HG03571 (cell line): ENCODE measurements around the gene PODXL2.

Experiments used
- ATAC-seq: cut with Tn5 transposase; IDR thresholded peaks from one replicate; pipeline ENCODE4 v1.9.1; 2021; ENCODE audit not compliant: unreplicated experiment

PODXL2 gene

DNA sequence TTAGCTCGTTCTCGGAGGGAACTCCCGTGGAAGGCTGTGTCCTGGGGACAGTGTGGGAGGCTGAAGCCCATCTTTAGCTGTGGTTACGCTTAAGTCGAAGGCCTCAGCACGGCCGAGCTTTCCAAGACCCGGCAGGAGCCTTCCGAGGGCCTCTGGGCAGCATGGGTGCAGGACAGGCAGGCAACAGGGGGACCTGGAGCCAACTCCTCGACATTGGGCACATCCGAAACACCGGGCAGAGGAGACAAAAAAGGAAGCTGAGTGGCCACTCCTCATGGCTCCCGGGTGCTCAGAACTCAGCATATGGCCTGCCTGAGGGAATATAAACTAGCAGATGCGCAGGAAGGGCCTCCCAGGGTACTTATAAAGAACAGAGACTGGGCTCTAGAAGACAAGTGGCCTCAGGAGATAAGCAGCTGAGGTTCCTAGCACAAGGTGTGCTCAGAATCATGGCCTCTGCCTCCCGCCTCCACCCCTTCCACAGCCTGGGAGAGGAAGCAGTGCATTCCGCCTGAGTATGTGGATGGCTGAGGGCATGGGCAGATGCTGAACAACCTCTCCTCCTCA, 77.9 kb downstream of the PODXL2 start:
- ATAC-seq: no peak

DNA sequence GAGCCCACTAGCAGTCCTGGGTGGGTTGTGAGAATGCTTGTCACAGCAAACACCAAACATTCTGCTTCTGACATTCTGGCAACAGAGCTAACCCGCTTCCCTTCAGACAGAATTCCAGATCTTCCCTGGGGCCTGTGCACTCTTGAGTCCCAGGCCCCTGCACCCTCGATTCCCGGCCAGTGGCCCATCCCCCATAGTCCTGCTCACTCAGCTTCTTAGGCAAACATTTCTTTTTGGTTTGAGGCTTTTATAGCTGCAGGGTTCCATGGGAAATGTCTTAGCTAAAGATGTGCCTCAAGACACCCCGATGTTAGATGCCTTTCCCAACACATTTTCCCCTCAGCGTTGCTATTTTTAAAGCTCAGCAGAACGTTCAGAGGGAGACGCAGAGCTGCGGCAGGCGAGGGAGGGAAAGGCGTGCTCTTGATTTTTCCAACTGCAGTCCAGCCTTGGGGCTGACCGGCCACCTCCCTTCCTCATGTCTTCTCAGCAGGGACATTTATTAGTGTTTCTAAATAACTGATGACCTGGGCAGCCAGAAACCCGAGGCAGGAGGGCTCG, 78.9 kb downstream of the PODXL2 start:
- ATAC-seq: no peak

DNA sequence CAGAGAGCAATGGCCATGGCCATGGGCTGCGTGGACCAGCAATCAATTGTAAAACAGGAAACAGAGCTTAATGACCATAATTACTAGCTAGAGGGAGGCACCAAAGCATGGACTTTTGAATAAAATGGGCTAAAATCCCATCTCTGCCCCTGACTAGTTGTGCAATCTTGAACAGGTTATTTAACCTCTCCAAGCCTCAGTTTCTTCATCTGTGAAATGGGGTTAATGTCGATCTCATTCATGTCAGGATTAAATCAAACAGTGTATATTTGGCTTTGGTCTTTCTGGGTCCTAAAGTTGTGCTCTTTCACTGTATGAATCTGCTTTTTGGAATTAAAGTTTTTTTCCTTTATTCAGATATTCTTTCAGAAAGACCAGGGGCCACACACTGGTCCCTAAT, 79.9 kb downstream of the PODXL2 start:
- ATAC-seq: no peak

DNA sequence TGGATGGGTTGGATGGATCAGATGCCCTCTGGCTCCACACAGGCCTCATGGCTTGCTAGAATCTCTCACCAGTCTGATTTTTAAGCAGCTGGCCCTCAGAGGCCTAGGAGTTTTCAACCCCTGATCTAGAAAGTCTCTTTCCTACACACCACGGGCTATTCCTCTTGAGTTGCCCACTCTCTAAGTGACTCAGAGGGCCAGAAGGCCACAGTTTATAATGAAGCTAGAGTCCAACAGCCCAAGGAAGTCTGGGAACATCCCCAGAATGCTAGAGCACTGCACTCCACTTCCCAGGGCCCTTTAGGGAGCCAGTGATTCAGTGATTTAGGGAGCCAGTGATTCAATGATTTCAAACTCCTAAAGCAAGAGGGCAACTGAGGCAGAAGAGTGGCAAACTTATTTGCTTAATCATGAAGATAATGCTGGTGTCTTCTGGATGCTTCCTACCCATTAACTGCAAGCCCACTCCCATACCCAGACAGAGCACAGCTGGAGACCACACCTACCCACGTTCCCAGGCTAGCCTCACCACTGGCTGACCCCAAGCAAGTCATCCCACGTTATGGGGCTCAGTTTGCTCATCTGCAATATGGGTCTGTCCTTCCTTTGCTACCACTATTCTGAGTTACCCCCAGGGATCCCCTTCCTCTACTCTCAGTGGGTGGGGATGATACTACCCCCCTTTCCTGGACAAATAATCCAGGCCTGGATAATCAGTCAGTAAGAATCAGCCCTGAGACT, 80.5 kb downstream of the PODXL2 start:
- no peak for ATAC-seq

DNA sequence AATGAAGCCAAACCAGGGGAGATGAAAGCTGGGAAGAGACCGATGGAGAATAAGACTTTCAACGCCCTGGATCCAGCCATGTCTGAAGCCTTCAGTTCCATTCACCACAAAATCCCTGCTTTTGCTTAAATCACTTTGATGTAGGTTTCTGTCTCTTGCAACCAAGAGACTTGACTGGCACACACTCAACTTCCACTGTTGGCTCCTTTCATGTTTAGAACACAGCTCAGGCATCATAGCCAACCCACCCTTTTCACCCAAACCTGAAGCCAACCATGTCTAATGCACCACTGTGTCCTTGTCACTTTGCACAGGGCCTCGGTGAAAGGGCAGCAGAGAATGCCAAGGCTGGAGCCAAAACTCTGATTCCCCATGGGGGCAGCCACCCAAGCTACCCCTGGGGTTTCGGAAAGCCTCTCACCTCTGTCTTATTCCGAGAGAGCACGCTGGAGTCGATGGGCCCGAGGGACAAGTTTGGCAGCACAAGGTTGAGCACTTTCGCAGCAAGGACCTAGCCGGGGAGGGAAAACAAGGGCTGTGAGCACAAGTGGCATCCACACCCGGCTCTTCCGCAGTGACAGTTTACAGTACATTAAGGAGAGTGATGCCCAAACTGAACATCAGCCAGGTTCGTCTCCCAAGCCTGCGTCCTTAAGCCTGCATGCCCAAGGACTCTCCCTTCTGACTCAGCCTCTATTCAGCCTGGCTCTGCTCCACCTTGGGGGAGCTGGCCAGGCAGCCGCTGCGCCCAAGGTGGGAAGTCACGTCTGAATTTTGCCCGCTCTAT, 81.4 kb downstream of the PODXL2 start:
- ATAC-seq: no peak

DNA sequence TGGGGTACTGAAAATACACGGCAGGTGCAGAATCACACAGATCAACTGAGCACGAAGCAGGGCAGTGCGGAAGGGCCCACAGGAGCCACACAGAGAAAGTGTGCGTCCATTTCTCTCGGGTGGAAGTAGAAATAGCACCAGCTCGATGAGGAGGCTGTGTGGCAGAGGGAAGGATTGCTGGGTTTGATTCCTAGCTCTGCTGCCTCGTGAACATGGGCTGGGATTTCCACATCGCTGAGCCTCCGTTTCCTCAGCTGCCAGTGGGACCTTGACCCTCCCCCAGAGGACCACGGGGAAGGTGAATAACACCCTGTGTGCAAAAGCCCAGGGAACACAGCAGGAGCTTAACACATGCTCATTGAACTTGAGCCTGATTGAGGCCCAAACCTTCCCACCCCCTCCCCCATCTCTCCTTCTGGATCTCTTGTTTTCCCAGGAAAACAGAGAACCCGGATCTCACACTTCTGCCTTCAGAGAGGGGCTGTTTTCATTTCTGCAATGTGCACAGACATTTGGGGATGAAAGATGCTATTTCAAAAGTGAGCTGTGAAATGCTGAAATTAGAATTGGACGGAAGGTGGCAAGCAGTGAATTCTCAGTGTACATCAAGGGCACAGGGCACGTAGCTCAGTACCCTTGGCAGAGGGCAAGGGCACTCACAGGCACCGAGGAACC, 82.2 kb downstream of the PODXL2 start:
- no peak for ATAC-seq

DNA sequence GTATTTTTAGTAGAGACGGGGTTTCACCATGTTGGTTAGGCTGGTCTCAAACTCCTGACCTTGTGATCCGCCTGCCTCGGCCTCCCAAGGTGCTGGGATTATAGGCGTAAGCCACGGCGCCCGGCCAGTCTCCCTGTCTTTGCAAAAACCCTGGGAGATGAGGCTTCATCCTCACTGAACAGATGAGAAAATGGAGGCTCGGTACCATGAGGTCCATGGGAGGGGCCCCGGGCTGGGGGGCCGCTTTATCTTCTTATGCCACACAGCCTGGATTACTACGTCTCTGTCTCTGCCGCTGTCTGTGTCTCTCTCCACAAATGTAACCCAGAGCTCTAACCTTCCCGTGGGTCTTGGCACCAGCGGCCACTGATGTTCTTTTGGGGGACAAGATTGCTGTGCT, 82.9 kb downstream of the PODXL2 start:
- ATAC-seq: no peak

DNA sequence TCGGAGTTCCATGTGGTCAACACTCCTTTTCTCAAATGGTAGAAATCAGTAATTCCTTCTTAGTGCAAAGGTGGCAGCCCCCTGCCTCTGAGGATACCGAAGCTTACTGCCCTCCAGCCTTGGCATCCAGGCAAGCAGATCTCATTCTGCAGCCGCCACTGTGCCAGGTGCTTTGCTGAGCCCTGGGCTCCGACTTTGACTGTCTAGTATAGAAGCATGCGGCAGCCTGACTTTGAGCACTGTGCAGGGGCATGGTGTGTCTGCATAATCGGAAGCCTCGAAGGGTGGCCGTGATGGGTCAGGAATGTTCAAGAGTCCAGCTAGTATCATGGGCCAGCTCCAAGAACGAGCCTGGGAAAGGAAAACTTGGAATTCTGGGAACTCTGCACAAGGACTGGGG, 83.5 kb downstream of the PODXL2 start:
- ATAC-seq: no peak

DNA sequence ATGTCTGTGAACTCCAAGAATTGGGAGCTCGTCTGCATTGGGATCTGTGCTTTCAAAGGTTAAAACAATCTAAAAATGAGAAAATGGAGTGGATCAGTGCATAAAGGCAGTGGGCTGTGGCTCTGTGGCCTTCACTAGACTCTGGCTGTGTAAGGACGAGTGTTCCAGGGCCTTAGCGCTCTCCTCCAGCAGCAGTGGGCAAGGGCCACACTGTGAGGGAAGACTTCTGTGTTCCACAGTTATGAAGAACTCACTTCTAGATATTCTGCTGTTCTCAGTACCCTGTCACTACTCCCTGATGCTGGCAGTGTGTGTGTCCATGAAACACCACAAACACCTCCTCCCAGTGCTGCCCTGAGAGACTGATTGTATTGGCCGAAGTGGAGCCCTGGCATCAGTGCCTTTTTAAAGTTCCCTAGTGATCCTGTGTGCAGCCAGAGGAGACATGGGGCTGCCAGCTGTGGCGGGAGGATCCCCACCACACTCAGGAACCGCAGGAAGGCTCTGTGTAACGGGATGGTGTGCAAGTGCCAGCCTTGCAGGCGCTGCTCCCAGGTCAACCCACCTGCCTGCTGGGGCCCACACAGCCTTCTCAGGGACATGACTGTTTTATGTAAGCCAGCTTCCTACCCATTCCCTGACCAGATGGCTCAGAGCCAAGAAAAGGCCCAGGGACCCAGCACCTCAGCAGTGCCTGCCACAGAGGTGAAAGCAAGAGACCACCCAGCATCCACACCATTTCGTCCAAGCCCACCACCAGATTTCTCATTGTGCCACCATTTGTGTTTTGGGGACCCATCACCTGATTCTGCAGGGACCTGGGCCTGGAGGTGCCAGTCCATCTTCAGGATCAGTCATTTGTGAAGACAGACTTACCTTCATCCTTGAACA, 84.1 kb downstream of the PODXL2 start:
- ATAC-seq: no peak

DNA sequence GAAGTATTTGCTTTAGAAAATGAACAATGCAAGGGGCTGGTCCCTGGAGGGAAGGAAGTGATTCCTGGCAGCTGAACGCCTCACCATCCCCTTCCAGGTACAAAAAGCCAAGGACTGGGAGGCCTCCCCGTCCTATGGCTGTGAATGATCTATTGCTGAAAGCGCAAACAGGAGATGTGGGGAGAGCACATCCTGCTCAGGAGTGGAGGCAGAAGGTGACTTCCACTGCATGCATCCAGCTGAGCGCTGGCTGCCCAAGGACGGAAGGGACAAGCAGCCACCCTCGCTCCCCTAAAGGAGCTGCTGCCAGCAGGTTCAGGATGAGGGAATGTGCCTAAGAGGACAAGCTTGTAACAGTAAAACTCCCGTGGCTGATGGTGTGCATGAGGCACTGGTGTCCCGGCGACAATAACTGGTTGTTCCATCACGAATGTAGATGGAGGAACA, 85.2 kb downstream of the PODXL2 start:
- no peak for ATAC-seq

DNA sequence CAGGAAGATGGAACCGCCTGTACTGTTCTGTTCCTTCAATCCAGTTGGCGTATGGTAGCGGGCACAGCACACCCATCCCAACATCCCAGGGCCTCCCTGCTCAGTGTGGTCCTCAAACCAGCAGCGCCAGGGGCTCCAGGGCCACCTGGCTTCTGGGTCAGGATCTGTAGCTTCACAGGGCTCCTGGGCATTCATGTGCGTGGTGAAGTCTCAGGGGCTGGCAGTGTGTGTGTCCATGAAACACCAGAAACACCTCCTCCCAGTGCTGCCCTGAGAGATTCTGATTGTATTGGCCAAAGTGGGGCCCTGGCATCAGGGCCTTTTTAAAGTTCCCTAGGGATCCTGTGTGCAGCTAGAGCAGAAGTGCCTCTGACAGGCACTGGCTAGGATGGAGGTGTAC, 85.9 kb downstream of the PODXL2 start:
- ATAC-seq: no peak

DNA sequence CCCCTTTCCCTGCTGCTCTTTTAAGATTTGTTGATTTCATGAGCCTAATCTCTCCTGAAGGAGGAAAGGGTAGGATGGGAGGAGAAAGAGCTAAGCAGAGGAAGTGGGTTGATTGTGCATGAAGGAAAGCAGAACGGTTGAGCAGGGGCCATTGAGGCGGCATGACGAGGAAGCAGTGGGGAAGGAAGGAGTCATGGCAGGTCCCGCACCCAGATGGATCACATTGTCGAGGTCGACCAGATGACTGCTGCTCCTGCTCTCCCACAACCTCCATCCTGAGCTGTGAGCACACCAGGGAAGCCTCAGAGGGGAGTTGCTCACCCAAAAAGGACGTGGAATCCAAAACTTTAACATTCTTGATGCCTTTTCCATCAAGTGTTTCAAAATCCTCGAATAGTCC, 86.5 kb downstream of the PODXL2 start:
- ATAC-seq: no peak

DNA sequence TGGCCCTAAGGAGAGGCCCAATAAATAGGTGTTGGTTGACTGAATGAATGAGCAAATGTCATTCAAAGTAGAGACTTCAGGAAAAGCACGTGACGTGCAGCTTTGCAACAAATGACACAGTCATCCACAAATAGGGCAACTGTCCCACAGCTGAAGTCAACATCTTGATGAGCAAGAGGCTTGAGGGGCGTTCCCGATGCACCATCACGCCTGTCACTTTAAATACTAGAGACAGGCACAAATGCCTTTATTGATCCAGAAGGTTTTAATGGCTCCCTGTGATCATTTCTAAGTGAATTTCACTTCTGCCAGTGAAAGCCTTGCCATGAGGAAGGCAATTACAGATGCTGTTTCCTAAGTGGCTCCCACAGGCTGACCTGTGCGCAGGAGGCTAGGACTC, 87.4 kb downstream of the PODXL2 start:
- no peak for ATAC-seq

DNA sequence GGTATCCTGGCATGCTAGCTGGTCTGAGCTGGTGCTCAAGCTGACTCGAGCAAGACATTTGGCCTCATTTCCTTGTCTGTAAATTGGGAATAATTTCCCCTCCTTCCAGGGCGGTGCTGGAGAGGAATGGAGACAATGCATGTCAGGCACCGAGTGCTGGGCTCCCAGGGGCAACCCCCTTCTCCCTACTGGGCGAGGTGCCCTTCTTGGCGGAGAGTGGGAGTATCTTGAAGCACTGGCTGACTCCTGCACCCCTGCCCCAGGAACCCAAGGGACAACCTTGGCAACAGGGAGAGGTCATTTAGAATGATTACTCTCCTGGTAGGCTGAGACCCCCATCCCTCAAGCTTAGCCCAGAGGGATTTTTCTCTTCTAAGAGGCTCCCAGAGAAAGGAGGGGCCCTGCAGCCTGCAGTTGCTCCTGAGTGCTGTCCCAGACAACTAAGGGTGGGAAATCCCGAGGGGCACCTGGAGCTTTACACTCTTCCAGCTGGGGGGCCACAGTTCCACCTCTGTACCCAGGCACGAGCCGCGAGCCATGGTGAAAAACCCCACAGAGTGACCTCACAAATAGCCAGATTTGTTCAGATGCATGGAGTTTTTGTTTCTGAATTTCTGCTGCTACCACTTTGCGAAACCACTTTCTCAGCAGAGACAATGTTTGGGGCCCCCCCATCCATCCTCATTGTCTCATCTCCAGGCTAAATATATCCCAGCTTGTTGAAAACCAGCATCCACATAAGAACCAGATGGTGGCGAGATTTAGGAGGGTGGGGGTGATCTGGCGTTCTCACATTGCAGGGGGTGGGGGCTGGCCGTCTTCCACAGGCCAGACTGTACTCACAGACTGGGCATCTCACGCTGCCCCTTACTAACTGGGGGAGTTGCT, 88.6 kb downstream of the PODXL2 start:
- ATAC-seq: no peak

DNA sequence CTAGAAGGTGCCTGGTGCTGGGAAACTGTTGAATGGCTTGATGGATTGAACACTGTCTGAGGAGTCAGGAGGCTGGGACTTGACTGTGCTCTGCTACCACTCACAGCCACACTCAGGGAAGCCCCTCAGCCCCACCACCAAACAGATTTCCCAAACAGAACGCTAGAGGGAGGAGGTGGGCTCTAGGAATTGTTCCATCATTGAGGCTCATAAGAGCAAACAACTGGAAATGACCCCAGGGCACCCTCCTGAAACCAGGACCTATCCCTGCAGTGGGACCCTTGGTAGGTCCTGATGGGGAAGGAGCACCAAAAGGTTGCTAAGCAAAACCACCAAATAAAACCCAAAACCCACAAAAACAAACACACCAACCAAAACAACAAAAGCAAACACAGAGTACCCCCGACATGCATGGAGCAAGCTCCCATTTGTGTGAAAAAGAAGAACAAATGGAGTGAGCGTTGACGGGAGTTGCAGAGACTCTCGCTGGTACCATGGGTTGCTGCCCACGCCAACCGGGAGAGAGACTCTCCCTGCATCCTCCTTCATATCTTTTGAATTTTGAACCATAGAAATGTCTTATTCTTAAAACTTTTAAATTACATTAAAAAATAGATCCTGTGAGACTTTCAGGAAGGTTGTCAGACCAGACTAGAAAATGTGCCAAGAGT, 89.4 kb downstream of the PODXL2 start:
- ATAC-seq: no peak

DNA sequence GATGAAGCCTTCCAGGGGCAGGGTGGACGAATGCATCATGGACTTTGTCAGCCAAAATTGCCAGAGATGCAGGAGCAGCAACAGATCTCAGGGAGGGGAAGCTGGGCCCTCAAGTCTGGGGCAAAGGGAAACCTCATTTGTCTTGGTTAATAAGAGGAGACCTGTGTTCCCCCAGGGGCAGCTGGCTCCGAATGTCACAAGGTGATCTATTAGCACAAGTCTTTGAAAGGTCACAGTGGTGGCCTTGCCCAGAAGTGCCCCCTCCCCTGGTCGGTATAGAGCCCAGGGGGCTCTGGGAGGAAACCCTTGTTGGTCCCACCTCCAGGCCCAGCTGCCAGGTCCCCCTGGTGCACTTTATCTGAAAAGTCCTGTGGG, 89.9 kb downstream of the PODXL2 start:
- ATAC-seq: no peak

DNA sequence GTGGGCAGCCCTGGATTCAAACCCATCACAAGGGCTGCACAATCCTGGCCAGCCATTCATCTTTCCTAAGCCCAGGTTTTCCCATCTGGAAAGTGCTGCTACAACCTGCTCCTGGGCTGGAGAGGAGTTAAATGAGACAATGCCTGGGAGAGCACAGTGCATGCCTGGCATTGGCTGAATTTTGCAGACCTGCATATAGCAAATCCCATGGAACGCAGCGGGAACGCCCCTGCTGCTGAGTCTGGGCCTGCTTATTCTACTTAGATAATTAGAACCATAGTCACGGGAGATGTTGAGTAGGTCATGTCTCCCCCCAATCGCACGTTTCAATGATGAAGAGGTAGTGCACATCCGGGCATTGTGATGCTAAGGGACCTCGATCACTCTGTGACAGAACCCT, 90.4 kb downstream of the PODXL2 start:
- no peak for ATAC-seq

DNA sequence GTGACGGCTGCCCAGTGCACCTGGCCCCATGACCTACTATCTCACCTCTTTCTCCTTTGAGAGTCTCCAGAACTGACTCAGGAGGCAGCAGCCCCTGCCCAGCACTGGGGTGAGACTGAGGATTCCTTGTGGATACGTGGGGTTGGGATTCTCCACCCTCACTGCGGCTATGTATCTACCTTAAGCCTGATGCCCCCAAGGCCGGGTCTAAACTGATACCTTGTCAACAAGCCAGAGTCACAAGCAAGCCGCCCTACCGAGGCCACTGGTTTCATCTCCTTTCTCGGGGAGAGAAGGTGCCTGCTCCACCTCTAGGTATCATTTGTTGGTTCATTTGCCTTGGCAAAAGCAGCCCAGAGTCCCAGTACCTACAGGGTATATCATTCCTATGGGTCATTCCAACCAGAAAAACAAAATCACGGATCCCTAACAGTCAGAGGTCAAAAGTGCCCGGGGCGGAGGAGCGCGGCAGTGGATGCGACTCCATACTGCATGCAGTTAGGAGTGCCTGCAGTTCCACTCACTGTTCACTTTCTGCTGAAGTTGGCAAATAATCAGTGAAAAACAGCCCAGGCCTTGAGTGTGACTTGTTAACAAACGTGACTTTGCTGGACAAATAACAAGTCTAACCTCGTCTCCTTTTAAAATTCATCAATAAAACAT, 91.3 kb downstream of the PODXL2 start:
- no peak for ATAC-seq
